PC-3 (cell line): ENCODE data around the gene KTN1. TPM values are rescaled to one million over a fixed set of nuclear protein-coding genes. Genes with fewer than 3 reads are reported as not detected.

ENCODE experiments used
- ATAC-seq: fragments of 200-7000 bp; cut with Tn5 transposase; 2 replicates; pipeline ENCODE4 v1.9.1; 2020; ENCODE audit warnings: mild to moderate bottlenecking, moderate library complexity
- BruUV-seq: library from RNA; stranded (reverse); fragments of 400-500 nt; replicated peaks from 2 replicates; lab custom pipeline; 2021; lab: Mats Ljungman, UMichigan
- CTCF ChIA-PET: fragments of 300-600 bp; sonication (Branson Sonifier 250); formaldehyde crosslinking; loops from one replicate; lab custom pipeline; 2022; ENCODE audit warnings: antibody characterized with exemption; lab: Charles Lee
- POLR2A ChIA-PET: fragments of 300-600 bp; sonication (Branson Sonifier 250); formaldehyde crosslinking; loops from one replicate; lab custom pipeline; 2022; ENCODE audit warnings: antibody characterized with exemption; ENCODE audit not compliant: unreplicated experiment; lab: Charles Lee
- DNase-seq: peaks from one replicate; pipeline ENCODE4 v3.0.0-alpha.2; 2015
- H2AFZ ChIP-seq: fragments of 300-600 bp; sonication (generic); 2 replicates; pipeline ENCODE4 v1.6.0; 2016; ENCODE audit warnings: antibody characterized with exemption, low read length
- H3F3A ChIP-seq: fragments of 300-600 bp; sonication (generic); one replicate; pipeline ENCODE4 v1.6.0; 2017; ENCODE audit warnings: antibody characterized with exemption, low read length, control low read depth, mild to moderate bottlenecking; ENCODE audit not compliant: unreplicated experiment
- H3K27ac ChIP-seq: fragments of 300-600 bp; sonication (generic); 2 replicates; pipeline ENCODE4 v1.5.1; 2016; ENCODE audit warnings: mild to moderate bottlenecking, low read length
- H3K27me3 ChIP-seq: fragments of 300-600 bp; sonication (generic); 2 replicates; pipeline ENCODE4 v1.6.1; 2016; ENCODE audit warnings: low read length, mixed read lengths
- H3K36me3 ChIP-seq: fragments of 300-600 bp; sonication (generic); 2 replicates; pipeline ENCODE4 v1.6.1; 2016; ENCODE audit warnings: low read depth, mixed run types, low read length, mixed read lengths
- H3K4me1 ChIP-seq: fragments of 300-600 bp; sonication (generic); 2 replicates; pipeline ENCODE4 v1.5.1; 2016; ENCODE audit warnings: low read length; ENCODE audit not compliant: insufficient read depth
- H3K4me2 ChIP-seq: fragments of 300-600 bp; sonication (generic); 2 replicates; pipeline ENCODE4 v1.6.0; 2016; ENCODE audit warnings: low read length
- H3K4me3 ChIP-seq: fragments of 300-600 bp; sonication (generic); 2 replicates; pipeline ENCODE4 v1.5.1; 2016; ENCODE audit warnings: mild to moderate bottlenecking, low read length, mixed read lengths
- H3K79me2 ChIP-seq: fragments of 300-600 bp; sonication (generic); 2 replicates; pipeline ENCODE4 v1.6.1; 2017; ENCODE audit warnings: low read length, mixed read lengths
- H3K9ac ChIP-seq: fragments of 300-600 bp; sonication (generic); 2 replicates; pipeline ENCODE4 v1.6.0; 2016; ENCODE audit warnings: mild to moderate bottlenecking, low read length
- H3K9me2 ChIP-seq: fragments of 300-600 bp; sonication (generic); replicated peaks from 2 replicates; pipeline ENCODE4 v1.6.1; 2016; ENCODE audit warnings: mixed run types, low read length, mixed read lengths
- H3K9me3 ChIP-seq: fragments of 300-600 bp; sonication (generic); 2 replicates; pipeline ENCODE4 v1.6.1; 2016; ENCODE audit warnings: low read length, mixed read lengths
- H4K20me1 ChIP-seq: fragments of 300-600 bp; sonication (generic); 2 replicates; pipeline ENCODE4 v1.6.1; 2016; ENCODE audit warnings: low read length, mixed read lengths
- CTCF ChIP-seq: fragments of 300-600 bp; sonication (generic); conservative IDR thresholded peaks from 2 replicates; pipeline ENCODE4 v1.5.1; 2017; ENCODE audit warnings: antibody characterized with exemption, low read depth, mild to moderate bottlenecking, low read length
- EZH2 ChIP-seq: fragments of 300-600 bp; sonication (generic); IDR thresholded peaks from one replicate; pipeline ENCODE4 v1.6.1; 2017; ENCODE audit warnings: antibody characterized with exemption, mild to moderate bottlenecking, low read length; ENCODE audit not compliant: unreplicated experiment
- EZH2phosphoT487 ChIP-seq: fragments of 300-600 bp; sonication (generic); IDR thresholded peaks from 2 replicates; pipeline ENCODE4 v1.6.1; 2018; ENCODE audit warnings: mild to moderate bottlenecking, antibody characterized with exemption, low read length, borderline replicate concordance
- intact Hi-C: fragments of 100-400 bp; cut with micrococcal nuclease; formaldehyde crosslinking; loops from 2 replicates; pipeline ENCODE4 v1.9.0; 2023
- total RNA-seq: library from RNA; depleted of rRNA; stranded (reverse); fragments of >200 nt; gene quantifications from 2 replicates; pipeline ENCODE4 v1.2.3, GENCODE V29; 2014

KTN1 gene
- total RNA-seq, 1 experiment from 2014 or later, result 251 TPM

DNA sequence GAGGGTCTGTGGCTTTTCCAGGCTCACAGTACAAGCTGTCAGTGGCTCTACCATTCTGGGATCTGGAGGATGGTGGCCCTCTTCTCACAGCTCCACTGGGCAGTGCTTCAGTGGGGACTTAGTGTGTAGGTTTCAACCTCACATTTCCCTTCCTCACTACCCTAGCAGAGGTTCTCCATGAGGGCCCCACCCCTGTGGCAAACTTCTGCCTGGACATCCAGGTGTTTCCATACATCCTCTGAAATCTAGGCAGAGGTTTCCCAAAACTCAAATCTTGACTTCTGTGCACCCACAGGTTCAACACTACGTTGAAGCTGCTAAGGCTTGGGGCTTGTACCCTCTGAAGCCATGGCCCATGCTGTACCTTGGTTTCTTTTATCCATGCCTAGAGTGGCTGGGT, 40.3 kb downstream of the KTN1 start:
- no peaks in the 10 kb centered on the region for H3F3A ChIP-seq
- no TSS peak for BruUV-seq
- intact Hi-C loops, result no loop called here
- H3K9me2 ChIP-seq, result no peaks in the 10 kb centered on the region
- ATAC-seq, result no peak
- H3K9ac ChIP-seq, result no peak overlapping the region
- H3K4me1 ChIP-seq, result no peaks in the 10 kb centered on the region
- H3K9me3 ChIP-seq, result 0 out of 2 replicates have a peak, but pooled peaks cover 6% of the 10 kb centered on the region
- H3K79me2 ChIP-seq, result no peaks in the 10 kb centered on the region
- no peak for DNase-seq
- peaks cover 89% of the 10 kb centered on the region for H3K36me3 ChIP-seq
- no peak overlapping the region for H3K27ac ChIP-seq
- H2AFZ ChIP-seq, result no peak overlapping the region
- no peaks in the 10 kb centered on the region for H3K27me3 ChIP-seq
- ChIA-PET POLR2A (no interaction called here), CTCF (no interaction called here)
- H3K4me3 ChIP-seq, result no peak overlapping the region
- TF ChIP-seq EZH2phosphoT487 (no peak), EZH2 (no peak), CTCF (no peak)
- no peak overlapping the region for H3K4me2 ChIP-seq
- H4K20me1 ChIP-seq, result no peaks in the 10 kb centered on the region

DNA sequence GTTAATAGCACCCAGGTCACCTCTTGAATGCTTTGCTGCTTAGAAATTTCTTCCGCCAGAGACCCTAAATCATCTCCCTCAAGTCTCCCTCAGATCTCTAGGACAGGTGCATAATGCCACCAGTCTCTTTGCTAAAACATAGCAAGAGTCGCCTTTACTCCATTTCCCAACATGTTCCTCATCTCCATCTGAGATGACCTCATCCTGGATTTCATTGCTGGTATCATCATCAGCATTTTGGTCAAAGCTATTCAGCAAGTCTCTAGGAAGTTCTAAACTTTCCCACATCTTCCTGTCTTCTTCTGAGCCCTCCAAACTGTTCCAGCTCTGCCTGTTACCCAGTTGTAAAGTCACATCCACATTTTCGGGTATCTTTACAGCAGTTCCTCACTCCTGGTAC, 41.0 kb downstream of the KTN1 start:
- H3K4me3 ChIP-seq, result no peak overlapping the region
- 0 out of 2 replicates have a peak, but pooled peaks cover 6% of the 10 kb centered on the region for H3K9me3 ChIP-seq
- no peak for ATAC-seq
- no peaks in the 10 kb centered on the region for H3F3A ChIP-seq
- CTCF ChIA-PET, result no interaction called here
- POLR2A ChIA-PET, result no interaction called here
- H3K79me2 ChIP-seq, result no peaks in the 10 kb centered on the region
- DNase-seq, result no peak
- TF ChIP-seq EZH2, result no peak
- no peak for TF ChIP-seq CTCF
- no peak for TF ChIP-seq EZH2phosphoT487
- intact Hi-C loops, result no loop called here
- no peak overlapping the region for H3K27ac ChIP-seq
- H3K36me3 ChIP-seq, result peaks cover 85% of the 10 kb centered on the region
- no peaks in the 10 kb centered on the region for H3K27me3 ChIP-seq
- no peak overlapping the region for H3K4me2 ChIP-seq
- no peak overlapping the region for H3K9ac ChIP-seq
- H4K20me1 ChIP-seq, result no peaks in the 10 kb centered on the region
- no peaks in the 10 kb centered on the region for H3K9me2 ChIP-seq
- H2AFZ ChIP-seq, result no peak overlapping the region
- no TSS peak for BruUV-seq
- H3K4me1 ChIP-seq, result no peaks in the 10 kb centered on the region

DNA sequence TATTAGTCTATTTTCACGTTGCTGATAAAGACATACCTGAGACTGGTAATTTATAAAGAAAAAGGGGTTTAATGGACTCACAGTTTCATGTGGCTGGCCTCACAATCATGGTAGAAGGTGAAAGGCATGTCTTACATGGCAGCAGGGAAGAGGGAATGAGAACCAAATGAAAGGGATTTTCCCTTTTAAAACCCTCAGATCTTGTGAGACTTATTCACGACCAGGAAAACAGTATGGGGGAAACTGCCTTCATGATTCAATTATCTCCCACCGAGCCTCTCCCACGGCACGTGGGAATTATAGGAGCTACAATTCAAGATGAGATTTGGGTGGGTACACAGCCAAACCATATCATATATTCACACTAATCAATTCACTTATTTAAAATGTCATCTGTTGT, 41.4 kb downstream of the KTN1 start:
- Histone ChIP-seq H3K4me1 (no peaks in the 10 kb centered on the region), H3F3A (no peaks in the 10 kb centered on the region), H3K9me2 (no peaks in the 10 kb centered on the region), H3K4me3 (no peak overlapping the region), H3K9me3 (0 out of 2 replicates have a peak, but pooled peaks cover 6% of the 10 kb centered on the region), H2AFZ (no peak overlapping the region), H3K4me2 (no peak overlapping the region), H3K9ac (no peak overlapping the region), H3K79me2 (no peaks in the 10 kb centered on the region), H3K27me3 (no peaks in the 10 kb centered on the region), H3K36me3 (peaks cover 81% of the 10 kb centered on the region), H4K20me1 (no peaks in the 10 kb centered on the region), H3K27ac (no peak overlapping the region)
- DNase-seq (no peak), ATAC-seq (no peak)
- ChIA-PET CTCF (no interaction called here), POLR2A (no interaction called here)
- intact Hi-C loops, result no loop called here
- no TSS peak for BruUV-seq
- TF ChIP-seq CTCF, result no peak
- TF ChIP-seq EZH2phosphoT487, result no peak
- TF ChIP-seq EZH2, result no peak
